NB4 (cell line): Measurements from ENCODE around the gene LIMS1.
"Not testable (repeated sequence)": the region's sequence is repeated elsewhere in the genome, so short reads cannot be mapped to it uniquely, and the experiment has no call there.

Experiments used
- DNase-seq: peaks from one replicate; pipeline ENCODE4 v3.0.0; 2010; ENCODE audit warnings: low read depth
- H3K4me3 ChIP-seq: one replicate; pipeline ENCODE4 v1.5.1; 2011; ENCODE audit warnings: mild to moderate bottlenecking, low read depth, low read length, moderate library complexity
- MYC ChIP-seq: IDR thresholded peaks from 2 replicates; pipeline ENCODE4 v1.6.1; 2011; ENCODE audit warnings: low read depth, low read length
- POLR2A ChIP-seq: IDR thresholded peaks from 2 replicates; pipeline ENCODE4 v1.6.1; 2011; ENCODE audit warnings: mild to moderate bottlenecking; ENCODE audit not compliant: insufficient read length; ENCODE audit errors: extremely low read depth
- TF ChIP-seq, protein P1 (sequence below): IDR thresholded peaks from 2 replicates; pipeline ENCODE4 v1.6.1; 2011; ENCODE audit warnings: low read depth, low read length
- TF ChIP-seq, protein P2 (sequence below): IDR thresholded peaks from one replicate; pipeline ENCODE4 v1.5.1; 2012; ENCODE audit warnings: low read depth, low read length

The LIMS1 gene

DNA sequence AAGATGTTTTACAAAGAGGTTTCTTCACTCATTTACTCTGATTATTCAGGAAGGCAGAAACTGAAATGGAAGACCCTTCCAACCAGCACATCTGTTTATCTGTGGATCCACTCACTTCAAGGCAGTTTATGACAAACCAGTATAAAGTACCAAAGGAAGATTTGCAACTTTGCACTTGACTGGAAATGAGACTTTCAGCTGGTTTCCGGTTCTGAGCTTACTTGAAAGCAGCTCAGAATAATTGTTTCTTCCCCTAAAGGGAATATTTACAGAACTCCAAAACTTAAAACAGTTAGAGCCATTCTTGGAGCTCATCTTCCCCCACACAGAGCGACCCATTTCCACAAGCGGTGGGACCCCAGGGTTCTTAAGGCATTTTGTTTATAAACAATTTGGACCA lies 129.8 kb downstream of the LIMS1 start:
- not testable (repeated sequence) for H3K4me3 ChIP-seq, DNase-seq

- H3K4me3 ChIP-seq, DNase-seq: not testable (repeated sequence)
Measured at GRCh38 chr2:108664979-108665378, 130.7 kb downstream of the LIMS1 start.

GRCh38 chr2:108665975-108666374 lies 131.7 kb downstream of the LIMS1 start:
- not testable (repeated sequence) for DNase-seq, H3K4me3 ChIP-seq

- H3K4me3 ChIP-seq, DNase-seq: not testable (repeated sequence)
Measured at GRCh38 chr2:108667140-108667539, 132.9 kb downstream of the LIMS1 start.

DNA sequence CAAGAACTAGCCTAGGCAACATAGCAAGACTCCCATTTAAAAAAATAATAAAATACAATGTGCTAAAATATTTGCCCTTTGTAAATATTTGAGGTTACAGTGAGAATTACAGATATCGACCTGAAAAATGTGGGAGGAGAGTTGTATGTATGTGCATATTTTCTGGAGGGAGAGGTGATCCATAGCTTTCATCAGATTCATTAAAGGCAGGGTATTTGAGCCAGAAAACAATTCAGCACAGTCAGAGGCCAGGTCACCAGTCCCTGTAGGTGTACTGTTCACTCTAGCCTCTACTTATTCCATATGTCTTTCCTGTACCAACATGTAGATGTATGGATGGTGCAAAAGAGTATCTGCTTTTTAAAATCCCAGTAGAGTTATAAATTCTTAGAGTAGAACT lies 136.0 kb downstream of the LIMS1 start:
- DNase-seq, H3K4me3 ChIP-seq: not testable (repeated sequence)

GRCh38 chr2:108672200-108672805 lies 138.0 kb downstream of the LIMS1 start:
- not testable (repeated sequence) for H3K4me3 ChIP-seq, DNase-seq

GRCh38 chr2:108676522-108676921 lies 142.3 kb downstream of the LIMS1 start:
- H3K4me3 ChIP-seq, DNase-seq: not testable (repeated sequence)

- not testable (repeated sequence) for DNase-seq, H3K4me3 ChIP-seq
Measured at GRCh38 chr2:108677239-108677744, 143.0 kb downstream of the LIMS1 start.

DNA sequence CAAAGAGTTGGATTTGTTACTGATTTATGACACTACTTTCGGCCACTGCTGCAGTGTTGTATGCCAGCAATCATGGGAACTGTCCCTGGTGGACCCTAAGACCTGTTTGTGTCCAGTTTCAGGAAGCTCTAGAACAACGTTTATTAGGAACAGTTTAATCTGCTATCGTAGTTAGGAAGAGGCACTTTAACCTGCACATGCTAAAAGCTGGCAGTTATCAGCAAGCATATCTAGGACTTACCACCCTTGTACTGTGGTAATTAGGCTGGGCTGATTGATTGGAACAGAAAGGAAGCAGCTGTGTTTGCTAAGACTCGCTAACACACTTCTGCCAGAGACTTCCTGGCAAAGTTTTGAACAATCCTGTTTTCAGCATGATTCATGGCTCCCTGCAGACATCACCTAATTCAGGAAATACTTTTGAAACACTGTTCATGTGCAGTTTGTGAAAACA lies 144.0 kb downstream of the LIMS1 start:
- DNase-seq: peak; percentile 20
- 0 out of 2 replicates have a peak, but pooled peaks have one; percentile 11 for TF ChIP-seq MYC
- not testable (repeated sequence) for H3K4me3 ChIP-seq

GRCh38 chr2:108680805-108681204 lies 146.5 kb downstream of the LIMS1 start:
- DNase-seq, H3K4me3 ChIP-seq: not testable (repeated sequence)

GRCh38 chr2:108688818-108689756 lies 154.8 kb downstream of the LIMS1 start:
- not testable (repeated sequence) for H3K4me3 ChIP-seq

DNA sequence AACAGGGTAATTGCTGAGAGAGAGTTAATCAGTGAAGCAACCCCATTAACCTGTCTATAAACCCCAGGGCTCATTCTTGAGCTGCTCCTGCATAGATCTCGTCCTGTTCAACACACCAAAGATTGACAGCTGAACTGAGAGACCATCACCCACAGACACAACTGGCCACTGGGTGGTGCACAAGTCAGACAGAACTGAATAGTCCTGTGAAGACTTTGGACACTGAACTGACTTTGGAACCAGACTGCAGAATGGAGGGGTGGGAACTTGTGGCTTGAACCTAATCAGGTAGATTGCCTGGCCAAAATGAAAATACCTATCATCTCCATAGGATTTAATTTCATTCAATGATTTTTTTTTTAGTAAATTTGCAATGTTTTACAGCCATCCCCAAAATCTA lies 155.7 kb downstream of the LIMS1 start:
- not testable (repeated sequence) for H3K4me3 ChIP-seq
- peak; percentile 30 for DNase-seq

More at GRCh38 chr2:108688818-108689756, 154.8 kb downstream of the LIMS1 start:
- DNase-seq: not testable (repeated sequence)

- no peak for DNase-seq
- TF ChIP-seq, protein P1, sequence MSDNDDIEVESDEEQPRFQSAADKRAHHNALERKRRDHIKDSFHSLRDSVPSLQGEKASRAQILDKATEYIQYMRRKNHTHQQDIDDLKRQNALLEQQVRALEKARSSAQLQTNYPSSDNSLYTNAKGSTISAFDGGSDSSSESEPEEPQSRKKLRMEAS: no peak
- no peak for TF ChIP-seq MYC
Measured at GRCh38 chr2:108691447-108691846, 157.2 kb downstream of the LIMS1 start.

DNA sequence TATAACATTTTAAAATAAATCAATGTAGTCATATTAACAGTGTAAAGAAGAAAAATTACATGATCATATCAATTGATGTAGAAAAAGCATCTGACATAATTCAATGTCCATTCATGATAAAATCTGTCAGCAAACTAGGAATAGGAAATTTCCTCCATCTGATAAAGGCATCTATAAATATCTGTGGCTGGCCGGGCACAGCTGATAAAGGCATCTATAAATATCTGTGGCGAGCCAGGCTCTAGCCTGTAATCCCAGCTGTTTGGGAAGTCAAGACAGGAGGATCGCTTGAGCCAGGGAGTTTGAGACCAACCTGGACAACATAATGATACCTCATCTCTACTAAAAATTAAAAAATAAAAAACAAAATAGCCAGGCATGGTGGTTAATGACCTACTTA lies 166.9 kb downstream of the LIMS1 start:
- no peak overlapping the region for H3K4me3 ChIP-seq
- TF ChIP-seq, protein P2, sequence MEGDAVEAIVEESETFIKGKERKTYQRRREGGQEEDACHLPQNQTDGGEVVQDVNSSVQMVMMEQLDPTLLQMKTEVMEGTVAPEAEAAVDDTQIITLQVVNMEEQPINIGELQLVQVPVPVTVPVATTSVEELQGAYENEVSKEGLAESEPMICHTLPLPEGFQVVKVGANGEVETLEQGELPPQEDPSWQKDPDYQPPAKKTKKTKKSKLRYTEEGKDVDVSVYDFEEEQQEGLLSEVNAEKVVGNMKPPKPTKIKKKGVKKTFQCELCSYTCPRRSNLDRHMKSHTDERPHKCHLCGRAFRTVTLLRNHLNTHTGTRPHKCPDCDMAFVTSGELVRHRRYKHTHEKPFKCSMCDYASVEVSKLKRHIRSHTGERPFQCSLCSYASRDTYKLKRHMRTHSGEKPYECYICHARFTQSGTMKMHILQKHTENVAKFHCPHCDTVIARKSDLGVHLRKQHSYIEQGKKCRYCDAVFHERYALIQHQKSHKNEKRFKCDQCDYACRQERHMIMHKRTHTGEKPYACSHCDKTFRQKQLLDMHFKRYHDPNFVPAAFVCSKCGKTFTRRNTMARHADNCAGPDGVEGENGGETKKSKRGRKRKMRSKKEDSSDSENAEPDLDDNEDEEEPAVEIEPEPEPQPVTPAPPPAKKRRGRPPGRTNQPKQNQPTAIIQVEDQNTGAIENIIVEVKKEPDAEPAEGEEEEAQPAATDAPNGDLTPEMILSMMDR: no peak
- no peak for TF ChIP-seq POLR2A
- no peak for TF ChIP-seq MYC
- TF ChIP-seq, protein P1: no peak
- DNase-seq: no peak

More at GRCh38 chr2:108691447-108691846, 157.2 kb downstream of the LIMS1 start:
- no peak overlapping the region for H3K4me3 ChIP-seq
